HG03139 (cell line): ENCODE results near the gene TUBD1.

Source experiments
- ATAC-seq: cut with Tn5 transposase; IDR thresholded peaks from one replicate; pipeline ENCODE4 v1.9.1; 2021; ENCODE audit not compliant: unreplicated experiment

TUBD1 gene

GRCh38 chr17:59827721-59828477 is 64.8 kb downstream of the TUBD1 start:
- no peak for ATAC-seq

GRCh38 chr17:59826706-59827453 is 65.9 kb downstream of the TUBD1 start:
- ATAC-seq, result no peak

GRCh38 chr17:59825533-59826322 is 67.0 kb downstream of the TUBD1 start:
- ATAC-seq, result no peak

DNA sequence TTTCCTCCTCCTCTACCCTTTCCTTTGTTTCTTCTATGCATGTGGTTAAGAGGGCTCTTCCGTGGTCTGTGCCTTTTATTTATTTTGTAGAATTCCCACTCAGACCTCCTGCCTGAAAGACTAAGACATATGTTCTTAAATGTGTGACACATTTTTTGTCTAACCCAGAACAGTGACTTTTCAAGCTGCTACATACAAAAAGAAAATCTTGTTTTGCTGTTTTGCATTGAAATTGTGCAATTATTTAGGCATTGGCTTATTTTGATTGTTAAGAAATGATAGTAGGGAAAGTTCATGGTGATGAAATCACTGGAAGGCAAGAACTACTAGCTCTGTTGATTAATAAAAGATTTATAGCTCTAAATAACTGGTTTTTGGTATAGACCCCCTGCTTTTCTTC is 76.8 kb downstream of the TUBD1 start:
- ATAC-seq, result no peak

- ATAC-seq, result no peak
Measured at GRCh38 chr17:59814685-59815084, 78.1 kb downstream of the TUBD1 start.

- ATAC-seq, result no peak
Measured at GRCh38 chr17:59814276-59814675, 78.5 kb downstream of the TUBD1 start.

DNA sequence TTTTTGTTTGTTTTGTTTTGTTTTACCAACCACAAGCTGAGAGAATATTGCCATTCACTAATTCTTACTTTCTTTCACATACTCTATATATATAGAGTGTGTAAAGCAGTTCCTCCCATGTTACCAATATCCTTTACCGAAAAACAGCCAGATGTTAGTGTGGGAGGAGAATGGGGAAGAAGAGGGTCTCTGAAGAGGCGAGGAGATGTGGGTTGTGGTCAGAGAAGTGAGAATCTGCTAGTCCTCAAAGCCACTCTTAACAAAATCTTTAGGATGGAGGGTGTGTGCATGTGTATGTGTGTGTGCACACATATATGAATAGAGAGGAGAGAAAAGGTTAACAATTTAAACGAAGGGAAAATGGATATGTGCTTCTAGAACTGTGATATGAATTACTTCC is 80.6 kb downstream of the TUBD1 start:
- no peak for ATAC-seq

GRCh38 chr17:59811209-59811608 is 81.5 kb downstream of the TUBD1 start:
- ATAC-seq, result no peak

DNA sequence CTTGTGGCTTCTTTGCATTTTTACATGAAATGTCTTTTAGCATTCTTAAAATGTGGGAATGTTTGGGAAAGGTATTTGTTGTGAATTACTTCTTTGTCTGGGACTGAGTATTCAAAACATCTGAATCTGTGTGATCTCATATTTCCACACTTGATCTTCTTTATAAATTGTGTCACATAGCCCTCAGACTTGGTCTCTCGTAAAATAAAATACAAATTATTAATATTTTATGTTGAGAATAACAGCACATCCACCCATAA is 81.9 kb downstream of the TUBD1 start:
- ATAC-seq, result no peak
